GM12865 (cell line): ENCODE data around the gene PACS2.

ENCODE experiments used
- DNase-seq: peaks from one replicate; pipeline ENCODE4 v3.0.0; 2010; ENCODE audit warnings: low read depth
- H3K4me3 ChIP-seq: 2 replicates; pipeline ENCODE4 v1.5.1; 2011; ENCODE audit warnings: mild to moderate bottlenecking, low read depth, low read length, control low read depth
- TF ChIP-seq, protein P1 (sequence below): IDR thresholded peaks from 2 replicates; pipeline ENCODE4 v1.5.1; 2011; ENCODE audit warnings: low read length, control low read depth, low read depth, inconsistent platforms; ENCODE audit not compliant: insufficient read depth; ENCODE audit errors: missing control alignments

PACS2 gene

DNA sequence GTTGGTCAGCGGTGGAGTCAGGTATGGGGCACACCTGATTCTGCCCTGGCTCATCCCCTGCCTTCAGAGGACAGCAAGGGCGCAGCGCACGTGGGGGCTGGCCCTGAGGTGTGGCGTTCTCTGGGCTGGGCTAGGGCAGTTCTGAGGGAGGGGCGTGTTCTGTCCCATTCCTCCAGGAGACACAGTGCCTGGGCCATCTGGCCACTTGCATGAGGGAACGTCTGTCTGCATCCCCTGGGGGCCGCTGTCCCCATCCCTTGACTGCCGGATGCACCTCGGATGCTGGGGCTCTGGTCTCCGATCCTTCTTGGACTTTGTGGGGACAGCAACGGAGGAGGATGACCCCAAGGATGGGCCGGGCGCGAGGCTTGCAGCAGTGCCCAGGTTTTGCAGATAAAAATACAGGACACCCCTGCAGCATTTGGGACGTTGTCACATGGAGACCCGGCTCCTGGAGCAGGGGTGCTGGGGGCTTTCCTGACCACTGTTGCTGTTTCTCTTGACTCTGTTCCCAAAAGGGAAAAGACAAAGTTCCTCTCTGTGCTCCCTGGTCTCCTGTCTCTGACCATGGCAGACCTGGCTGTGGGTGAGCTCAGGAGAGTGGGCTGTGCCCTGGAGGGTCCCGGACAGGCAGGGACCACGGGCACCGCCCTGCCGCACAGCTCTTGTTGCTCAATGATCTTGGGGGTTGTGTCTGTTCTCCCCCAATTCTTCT, 112.0 kb downstream of the PACS2 start:
- no peak overlapping the region for H3K4me3 ChIP-seq
- TF ChIP-seq, protein P1, sequence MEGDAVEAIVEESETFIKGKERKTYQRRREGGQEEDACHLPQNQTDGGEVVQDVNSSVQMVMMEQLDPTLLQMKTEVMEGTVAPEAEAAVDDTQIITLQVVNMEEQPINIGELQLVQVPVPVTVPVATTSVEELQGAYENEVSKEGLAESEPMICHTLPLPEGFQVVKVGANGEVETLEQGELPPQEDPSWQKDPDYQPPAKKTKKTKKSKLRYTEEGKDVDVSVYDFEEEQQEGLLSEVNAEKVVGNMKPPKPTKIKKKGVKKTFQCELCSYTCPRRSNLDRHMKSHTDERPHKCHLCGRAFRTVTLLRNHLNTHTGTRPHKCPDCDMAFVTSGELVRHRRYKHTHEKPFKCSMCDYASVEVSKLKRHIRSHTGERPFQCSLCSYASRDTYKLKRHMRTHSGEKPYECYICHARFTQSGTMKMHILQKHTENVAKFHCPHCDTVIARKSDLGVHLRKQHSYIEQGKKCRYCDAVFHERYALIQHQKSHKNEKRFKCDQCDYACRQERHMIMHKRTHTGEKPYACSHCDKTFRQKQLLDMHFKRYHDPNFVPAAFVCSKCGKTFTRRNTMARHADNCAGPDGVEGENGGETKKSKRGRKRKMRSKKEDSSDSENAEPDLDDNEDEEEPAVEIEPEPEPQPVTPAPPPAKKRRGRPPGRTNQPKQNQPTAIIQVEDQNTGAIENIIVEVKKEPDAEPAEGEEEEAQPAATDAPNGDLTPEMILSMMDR: no peak
- DNase-seq: no peak

DNA sequence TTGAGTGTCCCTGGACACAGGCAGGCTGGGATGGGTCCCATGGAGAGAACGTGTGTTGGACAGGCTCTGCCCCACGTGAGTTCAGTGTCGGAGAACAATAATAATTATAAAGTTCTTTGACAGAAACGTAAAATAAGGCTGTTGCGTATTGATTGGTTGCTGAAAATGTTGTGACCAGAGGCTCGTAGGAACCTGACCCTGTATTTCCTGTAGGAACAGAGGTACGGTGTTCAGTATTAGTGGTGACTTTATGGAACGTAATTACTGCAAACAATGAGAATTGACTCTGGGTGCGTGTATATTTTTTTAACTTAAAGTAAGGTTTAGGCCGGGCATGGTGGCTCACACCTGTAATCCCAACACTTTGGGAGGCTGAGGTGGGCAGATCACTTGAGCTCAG, 112.9 kb downstream of the PACS2 start:
- DNase-seq: no peak
- no peak overlapping the region for H3K4me3 ChIP-seq
- TF ChIP-seq, protein P1: no peak

DNA sequence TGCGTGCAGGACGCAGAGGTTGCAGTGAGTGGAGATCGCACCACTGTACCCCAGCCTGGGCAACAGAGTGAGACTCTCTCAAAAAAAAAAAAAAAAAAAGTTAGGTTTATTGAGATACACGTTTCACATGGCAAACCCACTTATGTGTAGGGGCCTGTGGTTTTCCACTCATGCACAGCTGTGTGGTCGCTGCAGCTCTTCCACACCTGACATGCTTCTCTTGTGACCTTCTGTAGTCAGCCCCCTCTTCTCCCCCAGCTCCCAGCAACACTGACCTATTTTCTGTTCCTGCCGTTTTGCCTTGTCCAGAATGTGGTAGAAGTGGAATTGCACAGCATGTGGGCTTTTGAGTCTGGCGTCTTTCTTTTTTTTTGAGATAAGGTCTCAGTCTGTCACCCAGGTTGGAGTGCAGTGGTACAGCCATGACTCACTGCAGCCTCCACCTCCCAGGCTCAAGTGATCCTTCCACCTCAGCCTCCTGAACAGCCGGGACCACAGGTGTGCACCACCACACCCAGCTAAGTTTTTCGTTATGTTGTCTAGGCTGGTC, 113.5 kb downstream of the PACS2 start:
- DNase-seq: no peak
- no peak overlapping the region for H3K4me3 ChIP-seq
- TF ChIP-seq, protein P1: no peak

DNA sequence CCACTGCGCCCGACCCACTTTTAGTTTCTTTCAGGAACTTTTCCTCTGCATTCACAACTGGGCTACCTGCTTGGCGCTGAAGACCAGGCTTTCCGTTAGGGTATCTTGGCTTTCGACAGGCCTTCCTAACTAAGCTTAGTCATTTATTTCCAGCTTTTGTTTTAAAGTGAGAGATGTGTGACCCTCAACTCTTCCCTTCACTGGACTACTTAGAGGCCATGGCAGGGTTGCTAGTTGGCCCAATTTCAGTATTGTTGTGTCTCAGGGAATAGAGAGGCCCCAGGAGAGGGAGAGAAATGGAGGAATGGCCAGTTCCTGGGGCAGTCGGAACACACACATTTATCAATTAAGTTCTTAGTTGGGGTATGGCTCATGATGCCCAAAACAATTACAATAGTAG, 115.5 kb downstream of the PACS2 start:
- H3K4me3 ChIP-seq: no peak overlapping the region
- TF ChIP-seq, protein P1: no peak
- DNase-seq: no peak

DNA sequence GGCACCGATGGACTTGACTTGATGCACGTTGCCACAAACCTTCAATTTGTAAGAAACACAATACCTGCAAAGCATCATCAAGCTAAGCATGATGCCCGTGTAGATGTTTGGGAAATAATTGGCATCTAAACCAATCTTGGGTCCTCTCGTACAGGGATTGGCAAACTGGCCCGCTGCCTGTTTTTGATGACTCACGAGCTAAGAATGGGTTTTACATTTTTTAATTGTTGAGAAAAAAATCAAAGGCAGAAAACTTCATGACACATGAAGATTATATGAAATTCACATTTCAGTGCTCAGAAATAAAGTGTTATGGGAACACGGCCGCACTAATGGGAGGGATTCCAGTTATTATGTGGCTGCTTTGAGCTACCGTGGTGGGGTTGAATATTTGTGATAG, 116.0 kb downstream of the PACS2 start:
- DNase-seq: no peak
- TF ChIP-seq, protein P1: no peak
- H3K4me3 ChIP-seq: no peak overlapping the region

DNA sequence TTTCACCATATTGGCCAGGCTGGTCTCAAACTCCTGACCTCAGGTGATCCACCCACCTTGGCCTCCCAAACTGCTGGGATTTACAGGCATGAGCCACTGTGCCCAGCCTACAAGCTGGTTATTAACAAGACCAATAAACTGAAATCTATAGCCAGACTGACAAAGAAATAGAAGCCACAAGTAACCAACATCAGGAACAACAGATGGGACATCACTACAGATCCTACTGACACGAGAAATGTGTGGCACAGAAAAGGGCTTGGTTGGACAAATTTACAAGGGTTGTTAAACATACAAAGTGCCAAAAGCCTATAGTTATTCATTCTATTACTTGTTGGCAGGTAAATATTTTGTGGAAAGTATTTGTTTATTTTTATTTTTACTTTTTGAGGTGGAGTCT, 116.7 kb downstream of the PACS2 start:
- no peak overlapping the region for H3K4me3 ChIP-seq
- TF ChIP-seq, protein P1: no peak
- DNase-seq: no peak

DNA sequence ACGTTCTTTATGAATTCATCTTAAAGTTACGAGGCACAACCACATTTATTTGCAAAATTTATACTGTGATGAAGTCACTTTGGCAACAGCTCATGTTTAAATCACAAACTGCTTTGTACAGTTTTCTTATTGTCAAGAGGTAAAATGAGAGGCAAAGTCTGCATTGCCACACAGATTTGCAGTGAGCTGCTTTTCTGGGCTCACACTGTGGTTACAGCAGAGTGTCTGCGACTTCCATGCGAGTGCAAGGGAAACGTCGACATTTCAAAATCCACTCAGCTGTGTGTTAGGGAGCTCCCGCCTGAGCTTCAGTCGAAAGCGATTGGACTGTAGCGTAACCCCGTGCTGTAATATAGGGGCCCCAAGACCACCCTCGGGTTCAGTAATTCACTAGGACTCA, 118.1 kb downstream of the PACS2 start:
- no peak for DNase-seq
- TF ChIP-seq, protein P1: no peak

More for the DNA sequence above, 118.1 kb downstream of the PACS2 start:
- H3K4me3 ChIP-seq: no peak overlapping the region
